Left lobe of liver (tissue), 2 donors: ENCODE results near the gene RELCH. TPM values are rescaled to one million over a fixed set of nuclear protein-coding genes. Genes with fewer than 3 reads are reported as not detected.

Source experiments
- ATAC-seq: fragments of 200-7000 bp; cut with Tn5 transposase; one replicate; pipeline ENCODE4 v1.9.1; 2020; ENCODE audit warnings: mild to moderate bottlenecking, moderate library complexity
- DNase-seq: peaks from one replicate; pipeline ENCODE4 v3.0.0-alpha.2; 2020; ENCODE audit warnings: low spot score
- total RNA-seq: library from RNA; stranded (reverse); gene quantifications from one replicate; pipeline ENCODE4 v1.2.1, GENCODE V29; 2021
- donor health status: DM: no; HTN: no; CAD: no; lungs with moderate emphysema.
- donor health status: DM: no; HTN: yes; CAD: no.

Gene RELCH
- total RNA-seq, 1 donor from 2014 or later, result 11.1 TPM

DNA sequence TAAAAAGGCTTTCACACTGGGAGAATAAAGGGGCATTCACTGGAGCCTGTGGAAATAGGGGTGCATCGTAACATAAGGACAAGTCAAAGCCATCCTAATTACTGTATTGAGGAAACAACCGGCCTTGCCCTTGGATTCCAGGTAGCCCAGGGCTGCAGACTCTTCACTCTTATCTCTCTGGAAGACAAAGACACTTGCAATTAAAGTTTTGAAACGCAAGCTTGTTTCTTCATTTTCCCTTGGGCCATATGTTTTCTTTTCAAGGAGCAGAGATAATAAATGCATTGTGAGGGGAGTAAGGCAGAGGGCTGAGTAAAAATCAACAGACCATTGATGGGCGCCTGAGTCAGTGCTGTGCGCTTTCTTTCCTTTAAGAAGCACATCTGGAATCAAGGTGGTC is 149.6 kb downstream of the RELCH start:
- DNase-seq, result no peak
- ATAC-seq, result no peak

- DNase-seq, result no peak
- no peak for ATAC-seq
Observed at GRCh38 chr18:62337336-62337735, 150.3 kb downstream of the RELCH start.

DNA sequence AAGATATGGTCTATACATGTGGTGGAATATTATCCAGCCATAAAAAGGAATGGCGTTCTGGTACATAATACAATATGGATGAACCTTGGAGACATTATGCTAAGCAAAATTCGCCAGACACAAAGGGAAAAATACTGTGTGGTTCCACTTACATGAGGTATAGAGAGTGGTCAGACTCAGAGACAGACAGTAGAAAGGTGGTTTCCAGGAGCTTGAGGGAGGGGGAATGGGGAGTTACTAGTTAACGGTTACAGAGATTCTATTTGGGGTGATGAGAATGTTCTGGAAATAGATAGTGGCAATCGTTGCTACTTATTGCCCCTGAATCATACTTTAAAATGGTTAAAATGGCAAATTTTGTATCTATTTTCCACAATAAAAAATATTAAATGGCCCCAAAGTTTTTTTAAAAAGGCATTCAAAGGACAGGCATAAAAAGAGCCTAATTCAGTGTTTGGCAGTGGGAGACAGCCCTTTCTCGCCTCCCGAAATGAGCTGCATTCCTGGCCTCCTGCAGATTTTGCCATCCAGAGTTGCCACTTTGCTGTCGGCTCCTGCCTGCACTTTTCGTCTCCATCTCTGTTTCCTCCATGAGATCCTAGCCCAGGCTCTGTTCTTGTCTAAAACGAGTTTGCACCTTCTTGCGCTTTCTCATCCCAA is 151.5 kb downstream of the RELCH start:
- ATAC-seq (no peak), DNase-seq (no peak)

- ATAC-seq (no peak), DNase-seq (no peak)
Observed at GRCh38 chr18:62339106-62339988, 152.3 kb downstream of the RELCH start.

DNA sequence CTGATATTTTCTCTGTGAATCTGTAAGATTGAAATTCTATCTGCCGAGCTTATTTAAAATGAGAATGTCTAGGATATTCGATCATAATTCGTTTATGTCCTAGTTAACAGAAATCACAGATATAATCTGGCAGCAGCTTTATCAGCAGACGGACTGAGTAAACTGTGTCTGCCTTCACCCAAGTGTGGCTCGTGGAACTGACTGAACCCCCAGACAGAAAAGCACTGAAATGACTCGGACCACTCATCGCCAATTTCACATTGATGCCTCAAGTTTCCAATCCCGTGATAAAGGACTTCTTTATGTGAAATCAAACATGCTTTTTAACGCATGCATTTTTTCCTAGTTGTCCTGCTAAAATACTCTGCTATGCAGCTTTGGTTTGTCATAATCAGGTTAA is 153.9 kb downstream of the RELCH start:
- DNase-seq (no peak), ATAC-seq (no peak)

DNA sequence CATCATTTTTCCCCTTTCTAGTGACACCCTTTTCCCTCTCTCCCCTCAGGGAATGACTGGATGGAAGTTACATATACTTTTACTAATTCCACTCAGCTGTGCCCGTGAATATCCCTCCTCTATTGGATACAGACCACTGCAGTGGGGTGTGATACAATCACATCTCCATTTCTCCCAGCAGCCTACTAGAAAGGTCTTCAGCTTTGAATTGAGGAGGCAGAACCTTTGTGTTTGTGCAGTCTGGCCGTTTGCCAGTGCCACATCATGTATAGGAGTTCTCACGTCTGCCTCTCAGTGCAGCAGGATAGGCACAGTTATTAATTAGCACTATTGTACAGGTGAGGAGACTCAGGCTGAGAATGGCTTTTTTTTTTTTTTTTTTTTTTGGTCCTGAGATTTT is 154.4 kb downstream of the RELCH start:
- no peak for ATAC-seq

DNA sequence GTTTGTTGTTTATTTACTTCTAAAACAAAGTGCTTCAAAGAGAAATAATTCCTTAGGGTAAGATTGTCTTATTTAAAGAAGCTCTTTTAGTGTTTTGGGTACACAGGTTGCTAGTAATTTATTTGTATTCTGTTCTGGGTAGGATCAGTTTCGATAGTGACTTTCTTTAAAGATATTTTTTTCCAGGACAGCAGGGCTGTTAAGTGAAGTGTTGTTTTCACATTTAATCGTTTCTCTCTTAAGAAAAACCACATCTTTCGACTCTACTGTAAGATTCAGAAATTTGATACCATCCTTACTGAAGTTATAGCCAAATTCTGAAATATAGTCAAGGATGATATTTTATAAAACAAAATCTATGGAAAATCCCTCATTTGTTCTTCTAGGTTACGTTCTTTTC is 155.8 kb downstream of the RELCH start:
- no peak for ATAC-seq
- no peak for DNase-seq

More for the DNA sequence above, 154.4 kb downstream of the RELCH start:
- no peak for DNase-seq

GRCh38 chr18:62343316-62343715 is 156.3 kb downstream of the RELCH start:
- ATAC-seq, result no peak
- no peak for DNase-seq

- DNase-seq (no peak), ATAC-seq (no peak)
Observed at GRCh38 chr18:62345909-62346308, 158.9 kb downstream of the RELCH start.

DNA sequence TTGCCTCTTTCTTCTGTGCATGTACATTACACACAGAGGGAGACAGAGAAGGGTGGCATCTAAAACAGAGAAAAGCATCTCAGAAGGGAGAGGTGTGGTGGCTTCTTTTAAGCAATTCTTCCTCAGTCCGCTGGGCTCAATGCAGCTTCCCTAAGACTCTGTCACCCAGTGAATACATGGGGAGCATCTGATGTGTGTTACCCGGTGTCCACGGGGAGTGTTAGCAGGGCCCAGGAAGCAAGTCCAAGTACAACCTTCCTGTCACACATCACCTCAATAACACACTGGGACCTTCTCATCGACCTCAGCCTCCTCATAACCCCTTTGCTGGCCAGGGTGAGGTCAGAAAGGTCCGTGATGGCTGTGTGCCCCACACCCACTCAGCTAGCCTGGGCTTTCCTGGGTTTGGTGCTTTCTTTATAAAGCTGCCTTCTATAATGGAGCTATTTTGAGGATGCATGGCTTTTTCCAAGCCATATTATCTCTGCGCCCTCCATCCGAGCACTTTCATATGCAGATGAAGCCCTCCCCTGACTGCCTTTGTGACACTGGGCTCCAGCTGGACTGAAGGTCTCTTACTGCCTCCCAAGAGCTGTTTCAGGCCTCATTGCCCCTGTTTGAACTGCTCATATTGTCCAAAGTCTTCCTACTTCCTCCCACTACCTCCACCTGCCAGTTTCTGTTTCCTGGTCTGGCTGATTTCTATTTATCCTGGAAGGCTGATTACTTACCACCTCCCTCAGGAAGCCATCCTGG is 159.5 kb downstream of the RELCH start:
- ATAC-seq (no peak), DNase-seq (no peak)

DNA sequence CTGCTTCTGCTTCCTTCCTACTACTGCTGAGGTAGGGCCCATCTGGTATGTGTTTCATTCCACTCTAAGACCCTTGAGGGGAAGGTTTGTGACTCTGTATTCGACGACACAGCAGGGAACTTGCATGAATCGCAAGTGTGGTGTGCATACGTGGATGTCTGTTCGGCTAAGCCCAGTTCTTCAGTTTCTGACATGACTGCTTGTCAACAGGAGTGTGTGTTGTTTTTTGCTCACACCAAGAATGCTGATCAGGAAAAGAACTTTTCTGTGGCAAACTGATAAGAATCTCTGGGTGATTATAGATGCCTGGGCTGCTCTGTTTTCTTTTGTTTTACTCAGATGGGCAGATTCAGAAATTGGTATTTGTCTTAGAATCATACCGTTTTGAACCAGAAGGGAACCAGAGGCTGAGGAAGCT is 160.0 kb downstream of the RELCH start:
- no peak for ATAC-seq
- no peak for DNase-seq

DNA sequence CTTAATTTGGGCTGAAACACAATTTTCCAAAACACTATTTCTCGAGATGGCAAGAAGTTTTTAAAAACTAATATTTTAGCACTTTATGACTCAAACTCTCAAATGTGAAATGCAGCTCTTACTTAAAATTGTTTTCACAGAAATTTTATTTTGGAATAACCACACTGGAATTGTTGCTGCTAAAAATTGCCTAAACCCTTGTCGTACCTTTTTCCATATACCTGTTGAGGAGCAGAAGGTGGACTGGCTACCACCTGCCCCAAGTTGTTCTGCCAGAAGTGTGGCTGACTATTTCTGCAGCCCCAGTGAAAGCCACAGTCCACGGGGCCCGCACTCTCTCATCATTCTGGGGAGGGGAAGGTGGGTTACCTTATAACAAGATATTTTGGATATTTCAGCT is 161.4 kb downstream of the RELCH start:
- ATAC-seq (no peak), DNase-seq (no peak)

DNA sequence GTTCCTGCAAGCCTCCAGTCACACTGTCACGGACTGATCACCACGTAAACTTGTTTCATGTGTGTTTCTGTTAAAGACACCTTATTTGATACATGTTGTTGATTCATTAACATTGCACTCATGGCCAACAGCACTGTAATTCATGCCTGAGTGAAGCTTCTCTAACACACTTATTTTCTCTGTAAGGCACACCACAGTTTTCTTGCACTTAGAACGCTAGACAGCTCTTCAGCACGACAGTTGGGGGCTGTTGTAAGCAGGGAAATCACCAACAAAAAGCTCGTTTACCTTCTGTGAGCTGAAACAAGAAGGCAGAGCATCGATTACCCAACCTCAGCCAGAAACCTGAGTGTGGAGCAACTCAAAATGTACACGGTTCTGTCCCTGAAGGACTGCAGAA is 166.1 kb downstream of the RELCH start:
- ATAC-seq, result no peak

GRCh38 chr18:62354151-62354550 is 167.1 kb downstream of the RELCH start:
- DNase-seq, result no peak
- ATAC-seq, result no peak

More for the DNA sequence above, 166.1 kb downstream of the RELCH start:
- no peak for DNase-seq

DNA sequence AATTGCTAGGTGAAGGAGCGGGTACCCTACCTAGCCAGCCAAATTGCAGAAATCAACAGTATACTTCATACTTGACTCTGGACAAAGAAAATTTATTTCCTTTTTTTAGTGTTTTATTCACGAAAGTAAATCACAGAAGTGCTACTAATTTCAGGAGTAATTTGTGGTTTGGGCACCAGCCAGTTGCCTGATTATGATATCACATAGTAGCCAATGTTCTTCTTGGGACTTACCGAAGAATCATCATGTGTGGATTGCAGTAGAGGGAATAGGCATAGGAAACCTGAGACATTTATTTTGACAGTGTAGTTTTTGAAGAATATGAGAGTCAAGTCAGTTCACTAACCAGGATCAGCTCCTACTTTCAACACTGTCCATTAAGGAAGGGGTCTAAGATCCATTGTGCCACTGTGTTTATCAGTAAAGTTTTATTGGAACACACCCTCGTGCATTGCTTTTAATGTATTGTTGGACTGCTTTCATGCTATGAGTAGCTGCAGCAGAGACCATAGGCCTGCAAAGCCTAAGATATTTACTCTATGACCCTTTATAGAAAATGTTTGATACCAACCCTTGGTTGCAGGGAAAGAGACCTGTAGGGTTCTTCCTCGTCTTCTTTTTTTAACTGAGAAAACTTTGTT is 170.1 kb downstream of the RELCH start:
- no peak for ATAC-seq
- no peak for DNase-seq

Other genes starting within 250 kb of the RELCH start
- 13.5 TPM for gene PIGN, start 199 bp upstream of the RELCH start, total RNA-seq
- gene TNFRSF11A, start 138.1 kb downstream of the RELCH start, total RNA-seq, result 1.1 TPM